Neural cell (in vitro differentiated cells): Measurements from ENCODE around the gene FGFBP3.

Experiments
- EP300 ChIP-seq: fragments of 450-650 bp; conservative IDR thresholded peaks from 2 replicates; pipeline ENCODE4 v1.6.1; 2014; ENCODE audit warnings: antibody characterized with exemption, mild to moderate bottlenecking, moderate library complexity; ENCODE audit not compliant: poor library complexity, severe bottlenecking
- EZH2 ChIP-seq: fragments of 200-600, 300-800 bp; shearing (Covaris generic), sonication (generic); IDR thresholded peaks from 2 replicates; pipeline ENCODE4 v1.6.1; 2014; ENCODE audit warnings: antibody characterized with exemption, low read length, borderline replicate concordance, mild to moderate bottlenecking; ENCODE audit not compliant: insufficient read depth, poor library complexity, severe bottlenecking
- MXI1 ChIP-seq: fragments of 450-650 bp; conservative IDR thresholded peaks from 2 replicates; pipeline ENCODE4 v1.6.1; 2014; ENCODE audit warnings: antibody characterized with exemption, mild to moderate bottlenecking; ENCODE audit not compliant: poor library complexity, severe bottlenecking
- POLR2AphosphoS5 ChIP-seq: IDR thresholded peaks from 2 replicates; pipeline ENCODE4 v1.6.1; 2012
- RAD21 ChIP-seq: fragments of 450-650 bp; conservative IDR thresholded peaks from 2 replicates; pipeline ENCODE4 v1.6.1; 2014; ENCODE audit warnings: antibody characterized with exemption, mild to moderate bottlenecking, moderate library complexity
- SMC3 ChIP-seq: fragments of 450-650 bp; conservative IDR thresholded peaks from 2 replicates; pipeline ENCODE4 v1.6.1; 2014; ENCODE audit warnings: antibody characterized with exemption, mild to moderate bottlenecking, moderate library complexity; ENCODE audit not compliant: poor library complexity
- TAF1 ChIP-seq: IDR thresholded peaks from 2 replicates; pipeline ENCODE4 v1.6.1; 2012; ENCODE audit warnings: low read depth
- TF ChIP-seq, protein P1 (sequence below): fragments of 450-650 bp; IDR thresholded peaks from 2 replicates; pipeline ENCODE4 v1.5.1; 2014; ENCODE audit warnings: antibody characterized with exemption, mild to moderate bottlenecking, moderate library complexity; ENCODE audit not compliant: poor library complexity, severe bottlenecking
- TF ChIP-seq, protein P2 (sequence below): IDR thresholded peaks from 2 replicates; pipeline ENCODE4 v1.6.1; 2012; ENCODE audit warnings: borderline replicate concordance

DNA sequence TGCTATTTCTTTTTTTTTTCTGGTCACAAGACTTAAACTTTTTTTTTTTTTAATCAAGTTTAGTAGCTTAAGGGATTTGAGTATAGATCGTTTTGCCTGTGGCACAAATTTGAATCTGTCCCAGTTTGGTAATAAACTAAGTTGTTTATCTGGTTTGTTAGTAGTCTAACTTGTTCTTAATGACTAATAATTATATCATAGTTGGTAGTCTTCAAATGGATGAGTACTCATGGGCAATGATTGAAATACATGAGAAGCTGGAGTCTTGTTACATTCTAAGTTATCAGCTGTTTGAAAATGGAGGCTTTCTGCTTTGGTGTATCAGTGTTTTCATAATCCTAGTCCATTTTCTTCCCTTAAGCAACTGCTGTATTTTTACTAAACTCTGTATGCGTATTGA, 26.6 kb upstream of the FGFBP3 start:
- TF ChIP-seq, protein P1, sequence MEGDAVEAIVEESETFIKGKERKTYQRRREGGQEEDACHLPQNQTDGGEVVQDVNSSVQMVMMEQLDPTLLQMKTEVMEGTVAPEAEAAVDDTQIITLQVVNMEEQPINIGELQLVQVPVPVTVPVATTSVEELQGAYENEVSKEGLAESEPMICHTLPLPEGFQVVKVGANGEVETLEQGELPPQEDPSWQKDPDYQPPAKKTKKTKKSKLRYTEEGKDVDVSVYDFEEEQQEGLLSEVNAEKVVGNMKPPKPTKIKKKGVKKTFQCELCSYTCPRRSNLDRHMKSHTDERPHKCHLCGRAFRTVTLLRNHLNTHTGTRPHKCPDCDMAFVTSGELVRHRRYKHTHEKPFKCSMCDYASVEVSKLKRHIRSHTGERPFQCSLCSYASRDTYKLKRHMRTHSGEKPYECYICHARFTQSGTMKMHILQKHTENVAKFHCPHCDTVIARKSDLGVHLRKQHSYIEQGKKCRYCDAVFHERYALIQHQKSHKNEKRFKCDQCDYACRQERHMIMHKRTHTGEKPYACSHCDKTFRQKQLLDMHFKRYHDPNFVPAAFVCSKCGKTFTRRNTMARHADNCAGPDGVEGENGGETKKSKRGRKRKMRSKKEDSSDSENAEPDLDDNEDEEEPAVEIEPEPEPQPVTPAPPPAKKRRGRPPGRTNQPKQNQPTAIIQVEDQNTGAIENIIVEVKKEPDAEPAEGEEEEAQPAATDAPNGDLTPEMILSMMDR = no peak
- TF ChIP-seq EZH2 (no peak), MXI1 (no peak), POLR2AphosphoS5 (no peak), TAF1 (no peak), EP300 (no peak), RAD21 (no peak), SMC3 (no peak)
- TF ChIP-seq, protein P2, sequence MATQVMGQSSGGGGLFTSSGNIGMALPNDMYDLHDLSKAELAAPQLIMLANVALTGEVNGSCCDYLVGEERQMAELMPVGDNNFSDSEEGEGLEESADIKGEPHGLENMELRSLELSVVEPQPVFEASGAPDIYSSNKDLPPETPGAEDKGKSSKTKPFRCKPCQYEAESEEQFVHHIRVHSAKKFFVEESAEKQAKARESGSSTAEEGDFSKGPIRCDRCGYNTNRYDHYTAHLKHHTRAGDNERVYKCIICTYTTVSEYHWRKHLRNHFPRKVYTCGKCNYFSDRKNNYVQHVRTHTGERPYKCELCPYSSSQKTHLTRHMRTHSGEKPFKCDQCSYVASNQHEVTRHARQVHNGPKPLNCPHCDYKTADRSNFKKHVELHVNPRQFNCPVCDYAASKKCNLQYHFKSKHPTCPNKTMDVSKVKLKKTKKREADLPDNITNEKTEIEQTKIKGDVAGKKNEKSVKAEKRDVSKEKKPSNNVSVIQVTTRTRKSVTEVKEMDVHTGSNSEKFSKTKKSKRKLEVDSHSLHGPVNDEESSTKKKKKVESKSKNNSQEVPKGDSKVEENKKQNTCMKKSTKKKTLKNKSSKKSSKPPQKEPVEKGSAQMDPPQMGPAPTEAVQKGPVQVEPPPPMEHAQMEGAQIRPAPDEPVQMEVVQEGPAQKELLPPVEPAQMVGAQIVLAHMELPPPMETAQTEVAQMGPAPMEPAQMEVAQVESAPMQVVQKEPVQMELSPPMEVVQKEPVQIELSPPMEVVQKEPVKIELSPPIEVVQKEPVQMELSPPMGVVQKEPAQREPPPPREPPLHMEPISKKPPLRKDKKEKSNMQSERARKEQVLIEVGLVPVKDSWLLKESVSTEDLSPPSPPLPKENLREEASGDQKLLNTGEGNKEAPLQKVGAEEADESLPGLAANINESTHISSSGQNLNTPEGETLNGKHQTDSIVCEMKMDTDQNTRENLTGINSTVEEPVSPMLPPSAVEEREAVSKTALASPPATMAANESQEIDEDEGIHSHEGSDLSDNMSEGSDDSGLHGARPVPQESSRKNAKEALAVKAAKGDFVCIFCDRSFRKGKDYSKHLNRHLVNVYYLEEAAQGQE = no peak
